WTC11 (cell line): ENCODE measurements around the gene DNAAF8.

Experiments used
- NR1H2 ChIP-seq: sonication (generic); formaldehyde crosslinking; IDR thresholded peaks from 2 replicates; pipeline ENCODE4 v1.9.0; 2021; ENCODE audit warnings: mild to moderate bottlenecking, moderate library complexity, missing genetic modification reagents
- TF ChIP-seq, protein P1 (sequence below): sonication (generic); formaldehyde crosslinking; IDR thresholded peaks from 2 replicates; pipeline ENCODE4 v1.8.1; 2022; ENCODE audit warnings: missing genetic modification reagents, borderline replicate concordance
- TF ChIP-seq, protein P2 (sequence below): fragments of 200-600 bp; IDR thresholded peaks from 2 replicates; pipeline ENCODE4 v1.8.0; 2022; ENCODE audit warnings: antibody characterized with exemption

DNA sequence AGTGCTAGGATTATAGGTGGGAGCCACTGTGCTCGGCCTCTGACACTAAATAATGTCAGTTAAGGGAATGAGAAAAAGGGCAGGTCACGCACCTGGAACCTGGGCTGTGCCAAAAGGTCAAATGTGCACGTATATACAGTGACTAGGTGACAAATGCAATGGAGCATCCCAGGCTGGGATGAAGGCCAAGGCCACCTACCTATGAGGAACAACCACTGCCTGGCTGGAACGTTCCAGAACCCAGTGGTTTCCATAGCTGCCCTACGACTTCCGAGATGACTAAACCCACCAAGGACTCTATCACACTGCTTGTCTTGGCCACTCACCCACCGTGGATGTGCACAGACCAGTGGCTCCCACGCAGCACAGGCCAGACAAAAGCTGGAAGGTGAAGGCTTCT, 16.6 kb downstream of the DNAAF8 start:
- no peak for TF ChIP-seq NR1H2
- TF ChIP-seq, protein P1, sequence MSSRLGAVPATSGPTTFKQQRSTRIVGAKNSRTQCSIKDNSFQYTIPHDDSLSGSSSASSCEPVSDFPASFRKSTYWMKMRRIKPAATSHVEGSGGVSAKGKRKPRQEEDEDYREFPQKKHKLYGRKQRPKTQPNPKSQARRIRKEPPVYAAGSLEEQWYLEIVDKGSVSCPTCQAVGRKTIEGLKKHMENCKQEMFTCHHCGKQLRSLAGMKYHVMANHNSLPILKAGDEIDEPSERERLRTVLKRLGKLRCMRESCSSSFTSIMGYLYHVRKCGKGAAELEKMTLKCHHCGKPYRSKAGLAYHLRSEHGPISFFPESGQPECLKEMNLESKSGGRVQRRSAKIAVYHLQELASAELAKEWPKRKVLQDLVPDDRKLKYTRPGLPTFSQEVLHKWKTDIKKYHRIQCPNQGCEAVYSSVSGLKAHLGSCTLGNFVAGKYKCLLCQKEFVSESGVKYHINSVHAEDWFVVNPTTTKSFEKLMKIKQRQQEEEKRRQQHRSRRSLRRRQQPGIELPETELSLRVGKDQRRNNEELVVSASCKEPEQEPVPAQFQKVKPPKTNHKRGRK: no peak
- TF ChIP-seq, protein P2, sequence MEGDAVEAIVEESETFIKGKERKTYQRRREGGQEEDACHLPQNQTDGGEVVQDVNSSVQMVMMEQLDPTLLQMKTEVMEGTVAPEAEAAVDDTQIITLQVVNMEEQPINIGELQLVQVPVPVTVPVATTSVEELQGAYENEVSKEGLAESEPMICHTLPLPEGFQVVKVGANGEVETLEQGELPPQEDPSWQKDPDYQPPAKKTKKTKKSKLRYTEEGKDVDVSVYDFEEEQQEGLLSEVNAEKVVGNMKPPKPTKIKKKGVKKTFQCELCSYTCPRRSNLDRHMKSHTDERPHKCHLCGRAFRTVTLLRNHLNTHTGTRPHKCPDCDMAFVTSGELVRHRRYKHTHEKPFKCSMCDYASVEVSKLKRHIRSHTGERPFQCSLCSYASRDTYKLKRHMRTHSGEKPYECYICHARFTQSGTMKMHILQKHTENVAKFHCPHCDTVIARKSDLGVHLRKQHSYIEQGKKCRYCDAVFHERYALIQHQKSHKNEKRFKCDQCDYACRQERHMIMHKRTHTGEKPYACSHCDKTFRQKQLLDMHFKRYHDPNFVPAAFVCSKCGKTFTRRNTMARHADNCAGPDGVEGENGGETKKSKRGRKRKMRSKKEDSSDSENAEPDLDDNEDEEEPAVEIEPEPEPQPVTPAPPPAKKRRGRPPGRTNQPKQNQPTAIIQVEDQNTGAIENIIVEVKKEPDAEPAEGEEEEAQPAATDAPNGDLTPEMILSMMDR: no peak
